GM23338 (cell line): ENCODE data around the gene MGLL.

ENCODE experiments used
- CREB1 ChIP-seq: fragments of 250-450 bp; sonication (Bioruptor Pico); IDR thresholded peaks from 2 replicates; pipeline ENCODE4 v1.5.0; 2020; ENCODE audit warnings: low read depth, mild to moderate bottlenecking, moderate library complexity
- CTCF ChIP-seq, 2 experiments: fragments of 200-600 bp in 1 of 2; sonication (generic) in 1 of 2; conservative IDR thresholded peaks; 2 replicates each; pipeline versions ENCODE4 v1.5.1 to v1.6.1; 2016 to 2017; ENCODE audit warnings: antibody characterized with exemption in 2 of 2, low read depth in 2 of 2, mild to moderate bottlenecking in 2 of 2, moderate library complexity in 1 of 2
- ETS1 ChIP-seq: IDR thresholded peaks from 2 replicates; pipeline ENCODE4 v1.6.1; 2016; ENCODE audit warnings: antibody characterized with exemption
- EZH2 ChIP-seq: fragments of 200-600 bp; sonication (generic); IDR thresholded peaks from one replicate; pipeline ENCODE4 v1.8.0; 2017; ENCODE audit warnings: antibody characterized with exemption, mild to moderate bottlenecking, low read depth; ENCODE audit not compliant: unreplicated experiment
- EZH2phosphoT487 ChIP-seq: fragments of 200-600 bp; sonication (generic); IDR thresholded peaks from one replicate; pipeline ENCODE4 v1.8.1; 2018; ENCODE audit warnings: antibody characterized with exemption; ENCODE audit not compliant: unreplicated experiment
- POLR2AphosphoS5 ChIP-seq: IDR thresholded peaks from 2 replicates; pipeline ENCODE4 v1.6.1; 2016; ENCODE audit warnings: antibody characterized with exemption, low read depth
- REST ChIP-seq: IDR thresholded peaks from one replicate; pipeline ENCODE4 v1.6.1; 2018; ENCODE audit warnings: antibody characterized with exemption; ENCODE audit not compliant: unreplicated experiment
- ZNF331 ChIP-seq: fragments of 250-450 bp; sonication (Bioruptor Pico); IDR thresholded peaks from 2 replicates; pipeline ENCODE4 v1.5.0; 2020; ENCODE audit warnings: low read depth, mild to moderate bottlenecking, moderate library complexity

GRCh38 chr3:127760361-127760760 lies 62.0 kb downstream of the MGLL start:
- TF ChIP-seq ETS1 (no peak), CTCF (conservative IDR thresholded peaks at IDR 0.05; ENCODE audit: low read depth in 2 of 2) (no peak), POLR2AphosphoS5 (no peak), EZH2 (no peak), EZH2phosphoT487 (no peak), ZNF331 (no peak), REST (no peak), CREB1 (CRISPR knock-in tag) (no peak)
